HG02623 (cell line): ENCODE measurements around the gene PCBP3.
"Not testable (repeated sequence)": the region's sequence is repeated elsewhere in the genome, so short reads cannot be mapped to it uniquely, and the experiment has no call there.

Experiments used
- ATAC-seq: cut with Tn5 transposase; IDR thresholded peaks from one replicate; pipeline ENCODE4 v1.9.1; 2021; ENCODE audit warnings: moderate library complexity; ENCODE audit not compliant: unreplicated experiment

PCBP3 gene

GRCh38 chr21:45802956-45803617, 159.6 kb downstream of the PCBP3 start:
- ATAC-seq, result no peak

DNA sequence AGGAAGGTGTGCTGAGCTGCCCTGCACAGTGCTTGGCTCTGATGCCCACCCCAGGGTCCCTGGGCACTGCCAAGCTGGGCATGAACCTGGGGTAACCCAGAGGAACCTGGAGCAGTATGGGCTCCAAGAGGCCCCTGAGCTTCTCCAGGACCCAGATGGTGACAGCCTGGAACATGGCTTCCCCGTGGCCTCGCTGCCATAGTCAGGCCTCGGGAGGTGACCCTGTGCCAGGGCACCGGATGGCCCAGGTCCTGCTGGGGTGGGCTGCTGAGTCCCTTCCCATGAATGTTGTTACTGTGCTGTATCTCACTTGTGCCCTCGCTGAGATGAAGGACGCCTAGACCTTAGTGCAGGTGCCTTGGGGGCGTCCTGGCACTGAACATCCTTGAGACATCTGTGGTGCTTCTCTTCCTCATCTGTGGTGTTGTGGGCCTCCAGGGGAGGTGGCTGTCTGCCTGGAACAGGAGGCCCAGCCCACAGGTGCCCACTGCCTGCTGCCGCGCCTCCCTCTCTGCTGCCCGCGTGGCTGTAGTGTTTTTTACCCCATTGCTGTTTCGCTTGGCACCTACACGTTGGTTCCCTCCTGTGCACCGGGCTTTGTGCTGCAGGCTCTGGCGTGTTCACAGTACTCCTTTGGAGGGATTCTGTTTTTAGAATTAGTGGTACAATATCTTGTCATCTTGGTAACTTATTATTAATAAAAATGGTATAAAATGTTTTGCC, 160.3 kb downstream of the PCBP3 start:
- ATAC-seq, result no peak

DNA sequence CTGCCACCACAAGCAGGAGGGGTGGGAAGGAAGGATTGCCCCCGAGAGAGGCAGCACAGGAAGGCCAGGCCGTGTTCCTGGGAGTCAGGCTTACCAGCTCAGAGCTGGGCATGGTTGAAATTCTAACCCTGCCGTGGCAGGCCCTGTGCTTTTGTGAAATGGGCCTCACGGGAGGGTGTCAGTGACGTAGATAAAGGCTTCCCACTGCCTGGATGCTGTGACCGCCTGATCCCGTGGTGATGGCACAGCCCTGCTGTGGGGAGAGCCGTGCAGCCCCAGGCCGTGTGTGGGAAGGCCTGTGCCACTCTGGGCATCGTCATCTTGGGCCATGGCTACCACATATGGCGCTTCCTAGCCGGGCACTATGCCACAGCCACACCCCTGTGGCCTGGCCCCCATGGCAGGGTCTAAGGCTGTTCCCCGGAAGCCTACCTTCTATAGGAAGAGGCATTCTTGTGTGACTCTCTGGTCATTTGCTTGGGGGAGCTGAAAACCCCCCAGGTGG, 161.3 kb downstream of the PCBP3 start:
- no peak for ATAC-seq

DNA sequence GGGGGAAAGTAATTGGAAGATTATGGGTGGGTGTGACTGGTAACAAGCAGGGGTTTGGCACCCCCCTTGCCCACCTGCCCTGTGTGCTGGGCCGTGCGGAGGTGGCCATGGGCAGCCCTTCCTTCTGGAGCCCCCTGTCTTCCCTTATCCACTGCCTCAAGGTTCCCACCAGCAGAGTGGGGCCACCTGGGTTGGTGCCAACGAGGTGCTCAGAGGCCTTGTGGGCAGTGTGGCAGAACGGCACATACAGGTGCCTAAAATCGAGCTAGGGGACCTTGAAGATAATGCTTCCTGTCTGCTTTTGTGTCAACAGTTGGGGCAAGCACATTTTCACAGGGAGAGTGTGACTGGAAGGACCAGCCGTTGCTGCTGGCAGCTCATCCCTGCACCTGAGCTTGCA, 161.8 kb downstream of the PCBP3 start:
- no peak for ATAC-seq

- ATAC-seq, result no peak
These were observed 162.5 kb downstream of the PCBP3 start for GRCh38 chr21:45806042-45806441.

- ATAC-seq, result not testable (repeated sequence)
These were observed 165.1 kb downstream of the PCBP3 start for GRCh38 chr21:45808663-45809062.

DNA sequence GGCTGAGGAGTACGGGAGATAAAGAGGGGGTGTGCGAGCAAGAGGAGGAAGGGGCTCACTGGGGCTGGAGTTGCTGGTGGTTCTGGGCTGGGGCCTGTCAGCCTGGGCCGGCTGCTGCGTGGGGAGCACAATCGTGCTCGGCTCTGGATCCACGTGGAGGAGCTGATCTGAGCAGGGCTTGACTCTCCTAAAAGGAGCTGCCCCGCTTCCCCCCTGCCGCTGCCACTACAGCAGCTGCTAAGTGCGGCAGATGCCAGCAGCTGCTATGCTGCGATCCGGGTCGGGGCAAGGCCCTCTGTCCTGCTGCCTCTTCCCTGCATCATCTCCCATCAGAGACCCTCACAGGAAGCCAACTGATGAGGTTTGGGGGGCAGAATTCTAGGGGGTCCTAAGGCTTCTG, 165.9 kb downstream of the PCBP3 start:
- ATAC-seq, result no peak

- ATAC-seq, result no peak
These were observed 167.6 kb downstream of the PCBP3 start for GRCh38 chr21:45811136-45811535.

GRCh38 chr21:45814210-45814940, 170.8 kb downstream of the PCBP3 start:
- not testable (repeated sequence) for ATAC-seq

- ATAC-seq, result not testable (repeated sequence)
These were observed 172.3 kb downstream of the PCBP3 start for GRCh38 chr21:45815781-45816180.

DNA sequence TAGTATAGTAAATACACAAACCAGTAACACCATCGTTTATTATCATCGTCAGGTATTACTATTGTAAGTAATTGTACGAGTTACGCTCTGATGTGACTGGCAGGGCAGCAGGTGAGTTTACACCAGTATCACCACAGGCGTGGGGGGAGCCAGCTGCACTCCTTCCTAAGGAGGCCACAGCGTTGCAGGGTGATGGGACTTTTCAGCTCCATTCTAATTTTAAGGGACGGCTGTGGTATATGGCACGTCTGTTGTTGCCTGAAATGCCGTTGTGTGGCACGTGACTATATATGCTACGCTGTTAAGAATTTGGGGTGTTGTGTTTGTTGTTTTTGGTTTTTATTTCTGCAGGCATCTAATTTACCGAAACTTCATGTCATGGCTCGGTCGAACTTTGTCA, 173.3 kb downstream of the PCBP3 start:
- no peak for ATAC-seq

- ATAC-seq, result no peak
These were observed 173.8 kb downstream of the PCBP3 start for GRCh38 chr21:45817345-45817744.

- ATAC-seq, result no peak
These were observed 174.9 kb downstream of the PCBP3 start for GRCh38 chr21:45818276-45818903.

- ATAC-seq, result no peak
These were observed 175.4 kb downstream of the PCBP3 start for GRCh38 chr21:45818904-45819285.

GRCh38 chr21:45819478-45820170, 176.1 kb downstream of the PCBP3 start:
- no peak for ATAC-seq

DNA sequence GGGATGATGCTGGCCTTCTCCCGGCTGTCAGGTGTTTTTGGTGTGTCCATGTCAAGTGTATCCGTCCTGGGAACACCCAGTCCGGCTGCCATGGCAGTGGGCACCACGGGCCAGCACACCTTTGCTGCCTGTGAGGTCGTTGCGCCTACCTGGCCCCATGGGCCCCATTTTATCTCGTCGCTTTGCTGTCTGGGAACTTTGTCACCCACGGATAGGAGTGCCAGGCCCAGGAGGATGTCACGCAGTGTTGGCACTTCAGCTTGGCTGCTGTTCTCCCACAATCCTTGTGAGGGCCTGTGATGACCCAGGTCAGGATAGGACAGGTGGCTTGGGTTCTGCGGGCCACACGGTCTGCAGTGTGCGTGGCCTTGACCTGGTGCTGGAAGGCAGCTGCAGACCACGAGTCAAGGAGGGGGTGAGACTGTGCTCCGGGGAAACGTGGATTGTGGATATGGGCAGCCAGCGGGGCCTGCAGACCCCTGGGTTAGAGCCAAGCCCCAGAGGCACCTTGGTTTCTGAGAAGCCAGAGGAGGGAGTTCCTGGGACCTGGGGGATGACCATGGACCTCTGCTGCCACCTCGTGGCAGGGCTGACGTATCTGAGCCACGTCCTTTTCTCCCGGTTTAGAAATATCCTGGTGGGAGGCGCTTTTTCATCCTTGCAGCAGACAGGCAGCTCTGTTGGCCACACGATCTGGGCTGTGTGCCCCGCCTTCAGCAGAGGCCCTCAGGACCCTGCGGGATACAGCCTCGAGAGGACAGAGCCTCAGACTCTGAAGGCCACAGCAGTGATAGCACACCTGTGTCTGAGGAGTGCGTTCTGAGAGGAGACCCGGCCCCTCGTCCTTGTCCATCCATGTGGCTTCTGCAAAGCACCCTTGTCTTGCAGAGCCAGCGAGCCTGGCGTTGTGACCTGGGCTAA, 176.9 kb downstream of the PCBP3 start:
- ATAC-seq, result no peak

DNA sequence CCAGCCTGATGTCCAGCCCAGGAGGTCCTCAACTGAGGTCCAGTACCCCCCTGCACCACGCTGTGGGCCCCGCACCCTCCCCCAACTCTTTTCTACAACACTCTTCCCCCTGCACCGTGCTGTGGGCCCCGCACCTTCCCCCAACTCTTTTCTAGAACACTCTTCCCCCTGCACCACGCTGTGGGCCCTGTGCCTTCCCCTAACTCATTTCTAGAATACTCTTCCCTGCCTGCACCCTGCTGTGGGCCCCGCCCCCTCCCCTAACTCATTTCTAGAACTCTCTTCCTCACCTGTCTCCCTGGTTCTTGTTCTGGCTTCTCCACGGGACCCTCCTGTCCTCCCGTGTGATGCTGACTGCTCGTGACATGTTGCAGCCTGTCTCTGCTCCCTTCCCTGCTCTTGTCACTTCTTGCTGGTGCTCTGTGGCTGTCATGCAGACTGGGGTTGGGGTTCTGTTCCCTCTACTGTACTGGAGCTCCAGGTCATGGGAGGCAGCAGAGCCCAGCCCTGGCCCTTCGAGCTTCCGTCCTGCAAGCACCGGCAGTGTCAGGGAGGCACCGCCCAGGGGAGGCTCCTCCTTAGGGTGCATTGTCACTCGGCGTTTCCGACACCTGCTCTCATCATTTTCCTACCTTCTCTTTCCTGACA, 177.9 kb downstream of the PCBP3 start:
- ATAC-seq, result no peak

GRCh38 chr21:45821998-45822397, 178.5 kb downstream of the PCBP3 start:
- ATAC-seq, result no peak

DNA sequence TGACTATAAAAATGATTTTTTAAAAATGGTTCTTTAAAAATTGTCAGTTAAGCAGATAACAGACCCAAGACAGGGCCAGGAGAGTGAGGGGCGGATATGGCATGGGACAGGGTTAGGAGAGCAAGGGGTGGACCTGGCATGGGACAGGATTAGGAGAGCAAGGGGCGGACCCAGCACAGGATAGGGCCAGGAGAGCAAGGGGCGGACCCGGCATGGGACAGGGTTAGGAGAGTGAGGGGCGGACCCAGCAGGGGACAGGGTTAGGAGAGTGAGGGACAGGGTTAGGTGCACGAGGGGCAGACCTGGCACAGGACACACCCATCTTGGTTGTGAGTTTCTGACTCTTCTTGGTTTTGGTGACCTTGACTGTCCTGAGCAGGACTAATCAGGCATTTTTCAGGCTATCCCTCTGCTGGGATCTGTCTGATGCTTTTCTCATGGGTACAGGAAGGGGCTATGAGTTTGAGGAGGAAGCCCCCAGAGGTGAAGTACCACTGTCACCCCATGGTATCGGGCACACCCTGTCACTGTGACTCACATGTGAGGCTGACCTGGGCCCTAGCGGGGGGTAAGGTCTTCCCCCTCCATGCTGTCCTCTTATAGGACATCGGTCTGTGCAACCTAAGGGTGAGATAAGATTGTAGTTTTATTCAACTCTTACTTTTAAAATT, 179.0 kb downstream of the PCBP3 start:
- no peak for ATAC-seq
